ENCODE results near the gene SMIM36.

Gene SMIM36

GRCh38 chr17:55510986-55511721 lies at the start of gene SMIM36:
TSS of gene SMIM36 (minus strand) at chr17:55511452.
- DNase-seq (ENCODE audit: insufficient read length, low spot score) (no peak), FAIRE-seq (no peak)
- TF ChIP-seq POLR2A (IDR thresholded peaks at IDR 0.05; ENCODE audit: low read depth, low read length) = no peak

GRCh38 chr17:55555772-55556171 lies 44.5 kb upstream of the SMIM36 start:
- TF ChIP-seq POLR2A (IDR thresholded peaks at IDR 0.05; ENCODE audit: low read depth, low read length) = no peak
- FAIRE-seq (no peak), DNase-seq (ENCODE audit: insufficient read length, low spot score) (no peak)

- no peak for TF ChIP-seq POLR2A (IDR thresholded peaks at IDR 0.05; ENCODE audit: low read depth, low read length)
- DNase-seq (ENCODE audit: insufficient read length, low spot score) (no peak), FAIRE-seq (peak; percentile 33)
Measured at GRCh38 chr17:55549140-55549539, 37.9 kb upstream of the SMIM36 start.

GRCh38 chr17:55546991-55547664 lies 35.9 kb upstream of the SMIM36 start:
- DNase-seq (ENCODE audit: insufficient read length, low spot score) (no peak), FAIRE-seq (no peak)
- no peak for TF ChIP-seq POLR2A (IDR thresholded peaks at IDR 0.05; ENCODE audit: low read depth, low read length)

GRCh38 chr17:55546481-55546880 lies 35.2 kb upstream of the SMIM36 start:
- FAIRE-seq (no peak), DNase-seq (ENCODE audit: insufficient read length, low spot score) (no peak)
- no peak for TF ChIP-seq POLR2A (IDR thresholded peaks at IDR 0.05; ENCODE audit: low read depth, low read length)

- DNase-seq (ENCODE audit: insufficient read length, low spot score) (no peak), FAIRE-seq (no peak)
- no peak for TF ChIP-seq POLR2A (IDR thresholded peaks at IDR 0.05; ENCODE audit: low read depth, low read length)
Measured at GRCh38 chr17:55545806-55546205, 34.6 kb upstream of the SMIM36 start.

- no peak for DNase-seq (ENCODE audit: insufficient read length, low spot score)
- TF ChIP-seq POLR2A (IDR thresholded peaks at IDR 0.05; ENCODE audit: low read depth, low read length) = no peak
- FAIRE-seq = no peak
Measured at GRCh38 chr17:55543709-55544108, 32.5 kb upstream of the SMIM36 start.

GRCh38 chr17:55540414-55541091 lies 29.3 kb upstream of the SMIM36 start:
- TF ChIP-seq POLR2A (IDR thresholded peaks at IDR 0.05; ENCODE audit: low read depth, low read length) = no peak
- DNase-seq (ENCODE audit: insufficient read length, low spot score) (no peak), FAIRE-seq (peak; percentile 87)

- DNase-seq (ENCODE audit: insufficient read length, low spot score) (no peak), FAIRE-seq (no peak)
- TF ChIP-seq POLR2A (IDR thresholded peaks at IDR 0.05; ENCODE audit: low read depth, low read length) = no peak
Measured at GRCh38 chr17:55536205-55536604, 25.0 kb upstream of the SMIM36 start.

- FAIRE-seq (no peak), DNase-seq (ENCODE audit: insufficient read length, low spot score) (no peak)
- no peak for TF ChIP-seq POLR2A (IDR thresholded peaks at IDR 0.05; ENCODE audit: low read depth, low read length)
Measured at GRCh38 chr17:55533608-55534007, 22.4 kb upstream of the SMIM36 start.

GRCh38 chr17:55532670-55533069 lies 21.4 kb upstream of the SMIM36 start:
- DNase-seq (ENCODE audit: insufficient read length, low spot score) (no peak), FAIRE-seq (no peak)
- TF ChIP-seq POLR2A (IDR thresholded peaks at IDR 0.05; ENCODE audit: low read depth, low read length) = no peak

- FAIRE-seq (no peak), DNase-seq (ENCODE audit: insufficient read length, low spot score) (no peak)
- TF ChIP-seq POLR2A (IDR thresholded peaks at IDR 0.05; ENCODE audit: low read depth, low read length) = no peak
Measured at GRCh38 chr17:55531053-55531728, 19.9 kb upstream of the SMIM36 start.

GRCh38 chr17:55530064-55530463 lies 18.8 kb upstream of the SMIM36 start:
- no peak for TF ChIP-seq POLR2A (IDR thresholded peaks at IDR 0.05; ENCODE audit: low read depth, low read length)
- DNase-seq (ENCODE audit: insufficient read length, low spot score) (no peak), FAIRE-seq (no peak)

GRCh38 chr17:55527540-55528118 lies 16.4 kb upstream of the SMIM36 start:
- FAIRE-seq (no peak), DNase-seq (ENCODE audit: insufficient read length, low spot score) (peak; percentile 4)
- no peak for TF ChIP-seq POLR2A (IDR thresholded peaks at IDR 0.05; ENCODE audit: low read depth, low read length)
